Activated CD8-positive, alpha-beta memory T cell treated with anti-CD3 and anti-CD28 coated beads for 4 hours (primary cell): ENCODE measurements around the gene BMERB1.
"Not testable (repeated sequence)": the region's sequence is repeated elsewhere in the genome, so short reads cannot be mapped to it uniquely, and the experiment has no call there.

Experiments
- DNase-seq, 2 donors: peaks; one replicate each; pipeline ENCODE4 v3.0.0-alpha.2; 2020; ENCODE audit warnings: low read depth in 2 of 2

The BMERB1 gene

GRCh38 chr16:15434425-15435215, at the start of gene BMERB1:
TSS of gene BMERB1 (plus strand) at chr16:15434588. CDS start at chr16:15434654, 66 bp downstream.
- DNase-seq: peak; percentile 11 to 44

- not testable (repeated sequence) for DNase-seq
Measured at GRCh38 chr16:15388060-15388459, 46.3 kb upstream of the BMERB1 start.

GRCh38 chr16:15389916-15390315, 44.5 kb upstream of the BMERB1 start:
- DNase-seq: not testable (repeated sequence)

GRCh38 chr16:15393025-15393424, 41.4 kb upstream of the BMERB1 start:
- not testable (repeated sequence) for DNase-seq

- DNase-seq: not testable (repeated sequence)
Measured at GRCh38 chr16:15395631-15396508, 38.5 kb upstream of the BMERB1 start, which contains the start of gene MPV17L. TSS of gene MPV17L (plus strand) at chr16:15395754. CDS start at chr16:15395898, 144 bp downstream.

- not testable (repeated sequence) for DNase-seq
Measured at GRCh38 chr16:15396509-15396829, 37.9 kb upstream of the BMERB1 start.

GRCh38 chr16:15396948-15397594, 37.3 kb upstream of the BMERB1 start:
- no peak for DNase-seq

GRCh38 chr16:15398618-15399316, 35.6 kb upstream of the BMERB1 start:
- no peak for DNase-seq

GRCh38 chr16:15399317-15399716, 35.1 kb upstream of the BMERB1 start:
- no peak for DNase-seq

GRCh38 chr16:15400314-15400713, 34.1 kb upstream of the BMERB1 start:
- DNase-seq: not testable (repeated sequence)

- DNase-seq: no peak
Measured at GRCh38 chr16:15401972-15402371, 32.4 kb upstream of the BMERB1 start.

GRCh38 chr16:15403392-15403995, 30.9 kb upstream of the BMERB1 start:
- DNase-seq: no peak

- not testable (repeated sequence) for DNase-seq
Measured at GRCh38 chr16:15404091-15404490, 30.3 kb upstream of the BMERB1 start.

- DNase-seq: no peak
Measured at GRCh38 chr16:15404792-15405191, 29.6 kb upstream of the BMERB1 start.

- not testable (repeated sequence) for DNase-seq
Measured at GRCh38 chr16:15407756-15408155, 26.6 kb upstream of the BMERB1 start.

GRCh38 chr16:15409476-15409875, 24.9 kb upstream of the BMERB1 start:
- DNase-seq: not testable (repeated sequence)

GRCh38 chr16:15415511-15415985, 18.8 kb upstream of the BMERB1 start:
- no peak for DNase-seq

GRCh38 chr16:15417197-15417596, 17.2 kb upstream of the BMERB1 start:
- no peak for DNase-seq

- no peak for DNase-seq
Measured at GRCh38 chr16:15418206-15418605, 16.2 kb upstream of the BMERB1 start.

GRCh38 chr16:15421696-15422095, 12.7 kb upstream of the BMERB1 start:
- not testable (repeated sequence) for DNase-seq

- no peak for DNase-seq
Measured at GRCh38 chr16:15422222-15422621, 12.2 kb upstream of the BMERB1 start.
